Body of pancreas (tissue), 4 donors: Measurements from ENCODE around the gene CARMIL3.
"Not testable (repeated sequence)": the region's sequence is repeated elsewhere in the genome, so short reads cannot be mapped to it uniquely, and the experiment has no call there.

Source experiments
- POLR2A ChIP-seq, 3 donors: fragments of 450-650 bp; IDR thresholded peaks; one replicate each; pipeline ENCODE4 v1.6.1; 2016; ENCODE audit warnings: antibody characterized with exemption in 3 of 3, mild to moderate bottlenecking in 2 of 3
- TF ChIP-seq, protein P1 (sequence below), 7 experiments: fragments of 450-650 bp in 4 of 7; fragments of 200-600 bp in 3 of 7; sonication (generic) in 3 of 7; IDR thresholded peaks; one replicate each; pipeline ENCODE4 v1.5.1; 2016 to 2019; ENCODE audit warnings: antibody characterized with exemption in 7 of 7

DNA sequence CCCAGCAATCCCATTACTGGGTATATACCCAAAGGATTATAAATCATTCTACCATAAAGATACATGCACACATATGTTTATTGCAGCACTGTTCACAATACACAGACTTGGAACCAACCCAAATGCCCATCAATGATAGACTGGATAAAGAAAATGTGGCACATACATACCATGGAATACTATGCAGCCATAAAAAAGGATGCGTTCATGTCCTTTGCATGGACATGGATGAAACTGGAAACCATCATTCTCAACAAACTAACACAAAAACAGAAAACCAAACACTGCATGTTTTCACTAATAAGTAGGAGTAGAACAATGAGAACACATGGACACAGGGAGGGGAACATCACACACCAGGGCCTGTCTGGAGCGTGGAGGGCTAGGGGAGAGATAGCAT is 20.5 kb upstream of the CARMIL3 start:
- TF ChIP-seq, protein P1, sequence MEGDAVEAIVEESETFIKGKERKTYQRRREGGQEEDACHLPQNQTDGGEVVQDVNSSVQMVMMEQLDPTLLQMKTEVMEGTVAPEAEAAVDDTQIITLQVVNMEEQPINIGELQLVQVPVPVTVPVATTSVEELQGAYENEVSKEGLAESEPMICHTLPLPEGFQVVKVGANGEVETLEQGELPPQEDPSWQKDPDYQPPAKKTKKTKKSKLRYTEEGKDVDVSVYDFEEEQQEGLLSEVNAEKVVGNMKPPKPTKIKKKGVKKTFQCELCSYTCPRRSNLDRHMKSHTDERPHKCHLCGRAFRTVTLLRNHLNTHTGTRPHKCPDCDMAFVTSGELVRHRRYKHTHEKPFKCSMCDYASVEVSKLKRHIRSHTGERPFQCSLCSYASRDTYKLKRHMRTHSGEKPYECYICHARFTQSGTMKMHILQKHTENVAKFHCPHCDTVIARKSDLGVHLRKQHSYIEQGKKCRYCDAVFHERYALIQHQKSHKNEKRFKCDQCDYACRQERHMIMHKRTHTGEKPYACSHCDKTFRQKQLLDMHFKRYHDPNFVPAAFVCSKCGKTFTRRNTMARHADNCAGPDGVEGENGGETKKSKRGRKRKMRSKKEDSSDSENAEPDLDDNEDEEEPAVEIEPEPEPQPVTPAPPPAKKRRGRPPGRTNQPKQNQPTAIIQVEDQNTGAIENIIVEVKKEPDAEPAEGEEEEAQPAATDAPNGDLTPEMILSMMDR (IDR thresholded peaks at IDR 0.05): not testable (repeated sequence)
- TF ChIP-seq POLR2A (IDR thresholded peaks at IDR 0.05): not testable (repeated sequence)
